Stimulated activated CD4-positive, alpha-beta T cell treated with anti-CD3 and anti-CD28 coated beads, Interleukin-1b, Interleukin-23, amount 100 ng/mL, for 1 hour (primary cell): ENCODE data around the gene SH3BP5.

Experiments used
- DNase-seq, 2 donors: peaks; one replicate each; pipeline ENCODE4 v3.0.0-alpha.2; 2020; ENCODE audit warnings: low read depth in 2 of 2

SH3BP5 gene

DNA sequence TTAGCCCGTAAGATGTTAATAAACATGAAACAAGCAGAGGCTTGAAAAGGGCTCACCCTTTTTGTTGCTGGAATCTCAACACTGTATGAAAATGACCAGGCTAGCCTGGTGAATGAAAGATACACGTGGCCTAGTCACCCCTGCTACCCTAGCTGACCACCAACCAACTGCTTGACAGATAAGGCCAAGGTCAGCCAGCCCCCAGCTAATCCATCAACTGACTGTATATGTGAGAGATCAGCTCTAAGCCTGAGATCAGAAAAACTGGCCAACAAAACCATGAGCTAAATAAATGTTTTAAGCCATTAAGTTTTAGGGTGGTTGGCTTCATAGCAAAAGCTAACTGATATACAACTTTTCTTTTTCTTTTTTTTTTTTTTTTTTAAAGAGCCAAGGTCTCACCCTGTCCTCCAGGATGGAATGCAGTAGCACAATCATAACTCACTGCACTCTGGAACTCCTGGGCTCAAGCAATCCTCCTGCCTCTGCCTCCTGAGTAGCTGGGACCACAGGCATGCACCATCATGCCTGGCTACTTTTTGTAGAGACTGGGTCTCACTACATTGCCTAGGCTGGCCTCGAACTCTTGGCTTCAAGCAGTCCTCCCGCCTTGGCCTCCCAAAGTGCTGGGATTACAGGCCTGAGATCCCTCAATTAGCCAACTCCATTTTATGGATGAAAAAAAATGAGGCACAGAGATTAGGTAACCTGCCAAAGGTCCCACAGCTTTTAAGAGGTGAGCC is 34.6 kb downstream of the SH3BP5 start:
- no peak for DNase-seq

DNA sequence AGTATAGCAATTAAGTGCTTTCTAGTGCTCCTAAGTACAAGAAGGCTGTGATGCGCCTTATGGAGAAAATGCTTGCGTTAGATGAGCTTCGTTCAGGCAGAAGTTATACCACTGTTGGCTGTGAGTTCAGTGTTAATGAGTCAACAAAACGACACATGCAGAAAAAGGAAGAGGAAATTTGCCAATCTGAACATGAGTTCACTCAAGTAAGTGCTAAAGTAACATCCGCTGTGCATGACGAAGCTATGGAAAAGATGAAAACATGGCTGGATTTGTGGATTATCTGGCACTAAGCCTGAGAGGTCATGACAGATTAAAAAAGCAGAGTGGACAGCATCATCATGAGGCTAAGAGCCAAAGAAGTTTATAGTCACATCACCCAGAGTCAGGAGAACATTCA is 36.9 kb downstream of the SH3BP5 start:
- no peak for DNase-seq

DNA sequence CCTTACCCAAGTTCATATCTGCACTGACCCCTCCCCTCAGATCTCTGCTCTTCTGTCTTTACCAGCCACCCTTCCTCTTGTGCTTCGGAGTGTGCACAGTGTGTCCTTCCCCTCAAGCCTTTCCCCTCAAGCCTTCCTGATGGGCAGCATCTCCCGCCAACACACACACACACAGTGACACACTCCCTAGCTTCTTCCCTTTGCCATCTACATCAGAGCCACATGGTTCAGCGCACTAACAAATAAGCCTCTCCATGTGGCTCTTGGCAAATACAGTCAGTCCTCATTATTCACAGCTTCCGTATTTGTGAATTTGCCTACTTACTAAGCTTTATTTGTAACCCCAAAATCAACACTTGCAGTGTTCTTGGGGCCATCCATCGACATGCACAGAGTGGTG is 37.5 kb downstream of the SH3BP5 start:
- DNase-seq, result no peak

DNA sequence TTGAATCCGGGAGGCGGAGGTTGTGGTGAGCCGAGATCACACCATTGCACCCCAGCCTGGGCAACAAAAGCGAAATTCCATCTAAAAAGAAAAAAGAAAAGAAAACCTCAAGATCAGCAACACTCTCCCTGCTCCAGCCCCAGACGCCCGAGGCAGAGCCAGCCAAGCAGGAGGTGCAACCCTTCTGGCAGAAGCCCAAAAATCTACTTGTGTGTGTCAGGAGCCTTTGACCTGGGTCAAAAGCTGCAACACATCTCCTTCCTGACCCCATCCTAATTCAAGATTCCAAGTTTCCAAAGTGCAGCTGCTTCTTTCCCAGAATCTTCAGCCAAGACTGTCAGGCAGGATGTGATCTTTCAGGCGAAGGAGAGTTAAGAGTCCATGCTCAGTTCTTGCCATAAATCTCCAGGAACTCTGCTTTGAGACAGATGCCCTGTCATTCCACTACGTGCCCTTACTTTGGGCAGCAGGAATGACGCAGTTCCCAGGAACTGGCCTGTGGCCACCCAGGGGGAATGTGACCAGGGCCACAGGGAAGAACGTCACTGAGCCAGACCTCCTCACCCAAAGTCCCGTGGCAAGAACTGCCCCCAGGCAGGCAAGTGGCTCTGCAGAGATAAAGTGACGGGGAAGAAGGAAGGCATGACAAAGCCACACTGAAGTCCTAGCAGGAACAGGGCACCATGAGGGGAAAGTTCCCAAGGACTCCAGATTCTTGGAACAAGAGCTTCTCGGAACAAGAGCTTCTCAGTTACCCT is 39.4 kb downstream of the SH3BP5 start:
- no peak for DNase-seq

DNA sequence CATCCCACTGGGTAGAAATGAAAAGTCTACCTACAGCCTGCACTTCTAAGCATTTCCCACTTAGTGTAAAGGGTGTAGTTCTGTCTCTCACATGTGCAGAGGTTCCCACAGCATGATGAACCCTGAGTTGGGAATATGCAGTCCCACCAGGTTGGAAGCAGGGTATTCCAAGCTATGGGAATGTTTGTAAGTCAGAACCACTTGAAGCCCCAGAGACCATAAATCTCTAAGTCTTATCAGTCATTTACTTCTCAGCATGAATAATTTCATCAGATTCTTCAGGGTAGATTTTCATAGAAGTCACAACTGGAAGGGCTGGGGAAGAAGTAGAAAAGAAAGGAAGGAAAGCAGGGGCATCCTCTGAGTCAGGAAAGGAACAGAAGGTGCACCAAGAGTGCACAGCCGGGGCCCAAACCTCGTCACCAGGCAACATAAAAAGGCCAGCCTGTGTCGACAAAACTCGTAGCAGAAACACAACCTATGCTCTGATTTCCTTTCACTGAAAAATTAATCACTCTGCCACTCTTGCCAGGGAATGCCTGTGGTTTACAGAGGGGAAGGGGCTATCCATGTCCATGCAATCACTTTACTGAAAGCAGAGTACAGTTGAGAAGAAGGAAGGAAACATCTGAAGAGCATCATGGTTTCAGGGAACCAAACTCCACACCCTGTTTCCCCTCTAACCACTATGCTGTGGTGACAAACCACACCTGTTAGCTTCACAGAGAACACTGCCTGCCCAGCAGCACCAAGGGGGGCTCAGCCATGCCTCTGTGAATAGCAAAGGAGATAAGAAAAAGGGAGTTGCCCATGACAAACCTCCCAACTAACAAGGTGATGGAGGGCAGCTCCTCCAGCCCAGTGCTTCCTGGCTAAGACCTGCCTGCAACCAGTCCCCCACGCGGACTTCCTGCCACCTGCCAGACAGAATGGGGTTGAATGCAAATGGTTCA is 40.5 kb downstream of the SH3BP5 start:
- no peak for DNase-seq

DNA sequence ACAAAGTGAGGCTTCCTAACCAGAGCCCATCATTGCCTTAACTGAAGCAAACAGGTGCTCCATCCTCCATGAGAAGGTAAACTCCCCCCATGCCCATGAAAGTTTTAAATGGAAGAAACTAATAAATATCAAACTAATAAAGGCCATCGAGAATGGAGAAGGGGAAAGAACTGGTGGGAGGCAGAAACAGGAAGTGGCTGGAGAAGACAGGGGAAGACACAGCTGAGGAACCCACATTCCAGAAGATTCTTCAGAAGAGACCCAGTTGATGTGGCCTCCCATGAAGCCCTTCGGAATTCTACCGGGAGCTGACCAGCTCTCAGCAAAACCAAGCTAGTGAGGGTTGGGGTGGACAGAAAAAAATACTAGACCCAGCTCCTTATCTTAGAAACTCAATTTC is 41.6 kb downstream of the SH3BP5 start:
- no peak for DNase-seq

DNA sequence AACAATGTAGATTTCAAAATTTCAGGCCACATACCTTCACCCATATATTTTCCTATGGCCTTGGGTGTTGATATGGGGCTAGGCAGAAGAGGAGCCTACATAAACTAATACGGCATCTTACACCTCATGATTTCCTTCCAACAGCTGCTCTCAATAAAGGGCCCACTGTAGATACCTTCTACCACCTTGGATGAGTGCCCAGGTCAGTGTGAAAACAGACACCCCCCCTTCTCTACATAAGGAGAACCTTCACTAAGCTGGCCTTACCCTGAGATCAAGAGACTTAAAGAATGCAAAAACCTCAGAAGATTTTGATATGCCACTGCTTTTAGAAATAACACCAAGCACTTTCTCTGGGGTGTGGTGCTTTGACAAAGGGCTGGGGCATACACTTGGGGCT is 42.7 kb downstream of the SH3BP5 start:
- DNase-seq, result no peak

DNA sequence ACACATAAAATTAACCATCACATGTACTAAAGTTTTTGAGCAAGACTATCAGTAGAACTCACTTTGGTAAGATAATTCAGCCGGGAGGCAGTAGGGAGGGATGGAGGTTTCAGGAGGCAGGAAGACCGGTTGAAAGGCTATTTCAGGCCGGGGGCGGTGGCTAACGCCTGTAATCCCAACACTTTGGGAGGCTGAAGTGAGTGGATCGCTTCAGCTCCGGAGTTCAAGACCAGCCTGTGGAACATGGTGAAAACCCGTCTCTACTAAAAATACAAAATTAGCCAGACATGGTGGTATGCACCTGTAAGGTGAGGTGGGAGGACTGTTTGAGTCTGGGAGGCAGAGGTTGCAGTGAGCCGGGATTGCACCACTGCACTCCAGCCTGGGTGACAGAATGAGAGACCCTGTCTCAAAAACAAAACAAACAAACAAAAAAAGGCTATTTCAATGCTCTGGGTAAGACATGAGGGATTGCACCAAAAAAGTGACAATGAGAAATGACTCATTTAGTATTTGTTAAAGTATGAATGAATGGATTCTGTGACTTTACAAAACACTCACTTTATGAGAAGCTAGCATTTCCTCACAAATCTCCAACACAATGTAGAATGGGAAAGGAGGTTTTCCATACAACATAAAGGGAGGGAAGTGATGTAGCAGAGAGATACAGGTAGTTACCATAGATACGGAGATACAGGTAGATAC is 43.9 kb downstream of the SH3BP5 start:
- DNase-seq, result no peak

DNA sequence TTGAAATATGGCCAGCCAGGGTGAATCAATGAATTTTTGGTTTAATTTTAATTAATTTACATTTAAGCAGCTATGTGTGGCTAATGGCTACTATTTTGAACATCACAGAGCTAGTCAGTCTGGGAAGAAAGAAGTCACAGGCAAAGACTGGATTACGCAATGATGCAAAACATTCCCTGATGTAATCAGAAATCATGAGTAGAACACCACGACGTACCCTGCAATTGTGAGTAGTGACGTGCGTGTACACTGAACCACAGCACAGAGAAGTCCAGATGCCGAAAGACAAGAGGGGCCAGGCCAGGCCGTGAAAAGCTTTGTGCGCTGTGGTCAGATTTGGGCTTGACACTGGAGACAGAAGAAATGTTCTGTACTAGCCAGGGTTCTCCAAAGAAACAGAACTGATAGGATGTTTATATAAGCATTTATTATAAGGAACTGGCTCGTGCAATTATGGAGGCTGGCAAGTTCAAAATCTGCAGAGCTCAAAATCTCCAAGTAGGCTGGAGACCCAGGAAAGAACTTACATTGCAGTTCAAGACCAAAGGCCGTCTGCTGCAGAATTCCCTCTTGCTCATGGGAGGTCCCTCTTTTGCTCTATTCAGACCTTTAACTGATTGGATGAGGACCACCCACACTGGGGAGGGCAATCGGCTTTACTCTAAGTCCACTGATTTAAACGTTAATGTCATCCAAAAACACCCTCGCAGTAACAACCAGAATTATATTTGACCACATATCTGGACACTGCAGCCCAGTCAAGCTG is 44.6 kb downstream of the SH3BP5 start:
- no peak for DNase-seq

DNA sequence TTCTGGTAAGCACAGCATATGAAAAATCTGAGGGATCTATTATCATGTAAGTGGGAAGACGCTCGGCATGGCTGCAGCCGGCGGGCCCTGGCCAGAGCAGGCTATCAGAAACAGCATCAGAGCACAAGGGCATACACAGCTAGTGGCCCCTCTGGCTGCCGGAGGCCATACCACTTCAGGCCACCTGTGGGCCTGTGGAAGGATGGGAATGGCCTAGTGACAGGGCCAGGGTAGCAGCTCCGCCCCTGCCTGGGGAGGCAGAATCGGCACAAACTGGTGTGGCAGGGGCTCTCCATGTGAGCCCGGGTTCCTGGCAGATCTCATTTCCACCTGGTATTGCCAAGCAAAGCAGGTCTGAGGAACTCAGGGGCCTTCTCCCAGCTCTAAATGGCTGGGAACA is 46.4 kb downstream of the SH3BP5 start:
- DNase-seq, result no peak

DNA sequence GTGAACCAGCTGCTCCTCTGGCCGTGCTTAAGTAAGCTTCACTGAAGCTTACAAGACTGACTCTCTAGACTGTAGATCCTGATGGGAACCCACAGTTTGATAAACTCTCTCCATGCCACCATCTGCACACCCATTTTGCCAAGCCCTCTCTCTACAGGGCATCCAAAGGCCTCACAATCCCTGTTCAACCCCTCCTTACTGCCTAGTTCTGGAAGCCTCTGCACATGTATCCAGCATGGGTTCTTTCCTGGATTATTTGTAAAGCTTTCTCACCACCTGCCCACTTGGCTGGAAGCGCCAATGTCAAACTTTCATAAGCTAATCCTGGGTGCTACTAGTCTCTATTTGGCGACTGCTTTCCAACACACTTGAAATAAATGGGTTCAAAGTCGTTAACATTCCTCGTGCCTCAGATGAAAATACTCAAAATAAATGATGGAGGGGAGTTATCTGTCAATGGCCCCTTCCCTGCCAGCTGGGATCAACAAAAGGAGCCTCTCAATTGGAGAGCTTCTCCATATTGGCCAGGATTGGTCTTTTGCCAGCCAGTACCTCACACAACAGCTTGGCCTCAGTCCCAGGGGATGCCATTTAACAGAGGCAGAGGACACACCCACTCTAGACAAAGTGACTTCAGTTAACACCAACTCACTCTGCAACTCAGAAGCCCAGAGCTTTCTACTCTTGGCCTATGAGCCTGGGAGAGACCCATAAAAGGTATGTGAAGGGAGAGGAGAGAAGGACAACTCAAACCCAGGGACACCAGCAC is 48.1 kb downstream of the SH3BP5 start:
- DNase-seq, result no peak

DNA sequence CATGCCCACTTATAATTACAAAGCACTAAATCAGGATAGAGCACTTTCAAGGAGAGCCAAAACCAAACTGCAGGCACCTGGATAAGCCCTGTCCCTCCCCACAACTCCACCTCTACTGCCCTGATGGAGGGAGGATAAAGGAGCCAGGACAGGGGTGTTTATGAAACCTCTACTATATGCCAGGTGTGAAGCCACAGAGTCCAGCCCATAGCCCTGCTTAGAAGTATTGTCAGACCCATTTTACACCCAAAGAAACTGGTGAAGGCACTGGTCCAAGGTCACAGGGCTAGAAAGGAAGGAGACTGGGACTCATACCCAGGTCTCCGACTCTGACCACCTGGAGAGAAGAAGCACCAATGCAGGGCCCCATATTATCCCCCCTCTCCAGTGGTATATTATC is 48.7 kb downstream of the SH3BP5 start:
- DNase-seq, result no peak

DNA sequence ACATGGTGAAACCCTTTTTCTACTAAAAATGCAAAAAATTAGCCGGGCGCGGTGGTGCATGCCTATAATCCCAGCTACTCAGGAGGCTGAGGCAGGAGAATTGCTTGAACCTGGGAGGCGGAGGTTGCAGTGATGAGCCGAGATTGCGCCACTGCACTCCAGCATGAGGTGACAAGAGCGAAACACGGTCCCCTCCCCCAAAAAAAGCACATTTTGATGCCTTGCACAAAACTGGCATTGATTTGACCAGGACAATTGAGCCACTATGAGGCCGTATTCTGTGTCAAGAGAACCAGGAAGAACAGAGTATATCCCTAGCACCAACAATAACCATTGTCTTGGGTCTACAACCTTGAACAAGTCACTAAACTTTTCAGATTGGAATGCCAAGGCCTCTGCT is 50.6 kb downstream of the SH3BP5 start:
- DNase-seq, result no peak

DNA sequence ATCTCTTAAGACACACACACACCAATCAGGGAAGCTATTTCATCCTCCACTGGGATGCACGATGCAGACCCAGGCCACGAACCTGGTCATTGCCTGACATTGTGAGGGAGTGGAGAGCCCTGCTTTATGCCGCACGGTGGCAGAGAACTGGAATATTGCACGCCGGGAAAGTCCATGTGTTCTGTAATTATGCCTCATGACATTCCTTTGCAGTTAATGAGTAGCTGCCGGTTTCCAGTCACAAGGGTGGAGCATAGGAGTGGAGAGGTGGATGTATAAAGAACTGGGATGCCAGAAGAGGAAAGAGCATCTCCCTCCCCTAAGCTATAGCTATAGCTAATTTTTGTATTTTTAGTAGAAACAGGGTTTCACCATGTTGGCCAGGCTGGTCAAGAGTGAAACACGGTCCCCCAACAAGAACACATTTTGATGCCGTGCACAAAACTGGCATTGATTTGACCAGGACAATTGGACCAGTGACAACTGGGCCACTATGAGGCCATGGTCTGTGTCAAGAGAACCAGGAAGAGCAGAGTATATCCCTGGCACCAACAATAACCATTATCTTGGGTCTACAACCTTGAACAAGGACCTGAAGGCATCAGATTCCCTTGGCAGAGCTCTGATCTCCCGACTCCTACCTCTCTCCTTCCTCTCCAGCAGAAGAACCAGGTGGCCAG is 51.4 kb downstream of the SH3BP5 start:
- no peak for DNase-seq

DNA sequence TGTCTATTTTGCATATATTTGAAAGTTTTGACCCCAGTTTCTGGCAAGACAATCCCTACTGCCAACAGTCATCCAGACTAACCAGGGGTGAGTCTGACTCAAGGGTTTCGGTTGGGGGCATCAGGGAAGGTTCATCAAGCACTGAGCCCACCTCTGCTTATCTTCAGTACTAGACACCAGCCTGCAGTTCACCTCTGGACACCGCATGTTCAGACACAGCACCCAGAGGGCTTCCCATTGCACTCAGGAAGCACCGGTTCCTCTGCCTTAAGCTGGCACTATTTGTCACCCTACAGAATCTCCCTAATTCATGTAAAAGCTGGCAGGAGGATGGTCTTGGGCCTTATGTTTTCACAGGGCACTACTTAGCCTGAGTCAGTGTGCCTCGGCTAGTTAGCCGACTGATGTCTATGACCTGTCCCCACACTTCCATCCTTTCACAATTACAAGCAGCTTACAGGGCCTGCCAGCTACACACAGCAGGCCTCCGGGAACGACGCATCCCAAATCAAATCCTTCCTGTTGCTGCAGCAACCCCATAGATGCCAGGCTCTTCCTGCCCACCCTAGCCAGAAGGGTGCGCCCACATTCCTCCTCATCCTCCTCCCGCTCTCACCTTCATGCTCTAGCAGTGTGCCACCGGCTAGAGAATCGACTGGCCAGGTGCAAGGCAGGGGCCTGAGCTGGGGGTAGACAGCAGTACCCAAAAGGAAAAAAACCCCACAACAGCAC is 52.5 kb downstream of the SH3BP5 start:
- no peak for DNase-seq

DNA sequence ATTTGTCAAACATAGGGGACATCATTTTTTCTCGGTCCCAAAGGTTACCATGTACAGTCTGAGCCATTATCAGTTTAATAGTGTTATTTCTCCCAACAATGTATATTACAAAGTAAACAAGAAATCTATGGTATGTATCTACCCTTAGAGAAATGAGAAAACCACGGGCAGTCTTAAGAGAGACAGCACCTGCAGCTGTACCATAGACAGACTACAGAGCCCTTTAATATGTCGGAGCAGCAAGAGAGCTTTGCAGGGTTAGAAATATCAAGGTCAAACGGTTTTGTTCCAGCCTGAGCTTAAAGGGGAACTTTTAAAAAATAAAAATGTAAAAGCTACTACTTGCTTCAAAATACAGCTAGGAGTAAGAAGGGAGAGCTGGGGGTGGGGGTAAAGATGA is 53.2 kb downstream of the SH3BP5 start:
- DNase-seq, result no peak

DNA sequence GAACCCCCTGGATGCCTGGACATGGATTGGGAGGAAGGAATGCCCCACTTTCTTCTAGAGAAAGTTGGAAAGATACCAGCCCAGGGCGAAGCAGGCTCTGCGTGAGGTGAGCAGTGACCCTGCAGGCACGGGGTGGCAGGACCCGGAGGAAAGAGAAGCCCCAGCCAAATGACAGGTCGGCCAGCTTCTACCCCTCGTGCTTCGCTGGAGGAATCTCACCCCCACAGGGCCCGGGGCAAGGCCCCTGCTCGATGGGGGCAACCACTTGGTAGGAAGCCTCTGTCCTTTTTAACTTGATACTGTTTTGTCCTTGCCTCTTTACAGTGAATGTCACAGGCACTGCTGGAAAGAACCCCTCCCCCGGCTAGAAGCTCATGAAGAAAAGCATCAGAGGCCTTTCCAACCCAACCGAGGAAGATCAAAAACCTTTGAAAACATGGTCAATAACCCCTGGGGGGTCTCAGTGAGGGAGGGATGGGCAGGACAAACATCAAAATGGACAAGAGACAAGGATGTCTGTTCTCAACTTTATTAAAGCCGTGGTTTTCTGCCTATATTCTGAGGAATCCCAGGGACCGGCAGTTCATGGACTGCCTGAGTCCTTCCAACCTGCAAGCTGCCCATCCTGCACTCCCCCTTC is 54.4 kb downstream of the SH3BP5 start:
- no peak for DNase-seq

DNA sequence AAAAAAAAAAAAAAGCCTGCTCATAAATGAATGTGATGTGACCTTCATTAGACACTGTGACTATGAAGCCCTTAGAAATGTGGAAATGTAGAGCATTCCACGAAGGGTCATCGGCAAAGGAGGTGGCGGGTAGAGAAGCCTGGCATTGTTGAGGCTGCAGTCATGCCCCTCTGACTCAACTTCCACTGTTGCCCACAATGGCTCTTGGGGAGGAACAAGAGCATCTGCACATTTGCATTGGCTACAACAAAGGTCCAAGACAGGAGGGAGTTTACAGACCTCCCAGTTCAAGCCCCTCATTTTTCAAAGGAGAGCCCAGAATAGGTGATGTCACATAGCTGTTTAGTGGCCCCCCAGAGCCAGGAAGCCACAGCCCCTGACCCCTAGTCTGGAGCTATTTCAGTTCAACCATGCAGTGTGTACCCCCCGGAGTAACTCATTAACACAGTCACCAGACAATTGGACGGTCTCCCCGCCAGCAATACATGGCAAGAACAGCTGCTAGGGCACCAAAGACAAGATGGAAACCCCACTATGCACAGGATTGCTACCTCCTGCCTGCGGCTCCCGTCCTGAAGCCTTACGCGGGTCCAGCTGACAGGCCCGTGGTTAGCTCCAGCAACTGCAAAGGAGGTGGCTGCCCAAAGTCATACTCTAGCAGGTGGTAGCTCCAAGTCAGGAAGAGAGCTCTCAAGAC is 56.2 kb downstream of the SH3BP5 start:
- DNase-seq, result no peak
